HG03520 (cell line): ENCODE results near the gene TMPRSS4.
"Not testable (repeated sequence)": the region's sequence is repeated elsewhere in the genome, so short reads cannot be mapped to it uniquely, and the experiment has no call there.

ENCODE experiments used
- ATAC-seq: cut with Tn5 transposase; IDR thresholded peaks from one replicate; pipeline ENCODE4 v1.9.1; 2021; ENCODE audit warnings: mild to moderate bottlenecking, moderate library complexity; ENCODE audit not compliant: unreplicated experiment

Gene TMPRSS4

DNA sequence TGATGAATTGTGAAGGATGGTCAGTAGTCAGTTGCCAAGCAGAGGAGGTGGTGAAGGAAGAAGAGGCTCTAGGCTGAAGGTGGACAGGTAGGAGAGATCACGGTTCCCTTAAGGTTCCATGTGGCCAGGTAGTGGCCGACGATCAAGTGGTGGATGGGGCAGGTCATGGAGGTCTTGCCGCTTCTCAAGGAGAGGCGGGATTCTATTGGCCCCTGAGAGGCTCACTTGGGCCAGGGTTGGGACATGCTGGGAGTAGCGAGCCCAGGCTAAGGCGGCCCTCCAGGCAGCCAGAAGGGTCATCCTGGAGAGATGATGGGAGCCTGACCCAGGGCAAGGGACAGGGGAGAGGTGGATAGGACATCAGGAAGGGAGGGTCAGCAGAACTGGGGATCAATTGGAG lies 20.9 kb upstream of the TMPRSS4 start:
- no peak for ATAC-seq

DNA sequence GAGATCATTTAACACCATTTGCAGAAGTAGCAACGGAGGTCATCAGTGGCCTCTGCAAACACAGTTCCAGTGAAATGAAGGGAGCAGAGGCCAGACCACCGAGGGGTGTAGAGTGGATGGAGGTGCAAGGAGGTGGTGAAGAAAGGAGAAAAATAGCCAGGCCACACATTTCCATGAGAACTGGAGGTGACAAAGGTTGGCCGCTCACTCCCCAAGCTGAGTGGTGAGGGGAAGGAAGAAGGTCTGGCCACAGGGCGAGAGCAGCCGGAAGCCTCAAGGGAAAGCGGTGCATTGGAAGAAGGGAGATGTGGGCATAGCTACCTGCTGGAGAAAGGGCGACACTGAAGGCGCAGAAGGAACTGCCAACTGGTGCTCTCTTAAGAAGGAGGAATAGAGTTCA lies 20.1 kb upstream of the TMPRSS4 start:
- ATAC-seq: no peak

GRCh38 chr11:118057251-118058145 lies 19.4 kb upstream of the TMPRSS4 start:
- ATAC-seq: no peak

GRCh38 chr11:118058311-118059245 lies 18.3 kb upstream of the TMPRSS4 start:
- ATAC-seq: no peak

- no peak for ATAC-seq
Observed at GRCh38 chr11:118059246-118059940, 17.5 kb upstream of the TMPRSS4 start.

GRCh38 chr11:118060081-118060661 lies 16.7 kb upstream of the TMPRSS4 start:
- ATAC-seq: no peak

DNA sequence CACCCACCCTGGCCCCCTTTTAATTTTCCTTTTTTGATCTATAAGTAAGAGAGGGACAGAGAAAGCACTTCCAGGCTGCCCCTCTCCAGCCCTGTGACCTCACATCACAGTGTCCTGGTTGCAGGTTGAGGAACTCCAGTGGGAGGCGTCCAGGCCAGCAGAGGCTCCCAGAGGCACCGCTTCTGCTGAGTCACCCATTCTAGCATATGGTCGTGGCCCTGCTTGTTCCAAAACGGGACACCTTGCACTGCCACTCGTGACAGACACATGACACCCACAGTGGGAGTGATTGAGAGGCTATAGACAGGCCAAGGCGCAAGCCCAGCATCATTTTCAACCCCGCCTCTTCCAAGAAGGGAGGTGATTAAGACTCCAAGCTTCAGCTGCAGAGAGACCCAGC lies 16.0 kb upstream of the TMPRSS4 start:
- ATAC-seq: no peak

DNA sequence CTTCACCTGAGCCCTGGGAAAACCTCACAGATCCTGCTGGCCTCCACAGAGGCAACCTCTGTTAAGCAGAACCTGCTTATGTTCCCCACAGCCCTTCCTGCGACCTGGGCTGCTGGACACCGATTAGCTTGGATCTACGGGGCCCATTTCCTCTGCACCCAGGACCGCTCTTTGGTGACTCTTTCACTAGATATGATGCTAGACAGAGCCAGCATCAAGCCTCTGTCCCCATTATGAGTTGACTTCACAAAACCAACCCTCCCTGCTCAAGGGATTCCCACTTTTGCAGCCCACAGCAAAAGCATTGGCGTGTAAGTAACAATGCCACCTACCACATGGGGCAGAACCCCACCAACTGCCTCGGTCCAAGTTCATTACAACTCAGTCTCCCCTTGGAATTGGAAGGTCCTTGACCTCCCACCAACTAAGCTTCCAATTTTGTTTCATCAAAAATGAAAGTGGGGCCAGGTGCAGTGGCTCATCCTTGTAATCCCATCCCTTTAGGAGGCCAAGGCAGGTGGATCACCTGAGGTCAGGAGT lies 15.2 kb upstream of the TMPRSS4 start:
- ATAC-seq: no peak

GRCh38 chr11:118062181-118062580 lies 14.7 kb upstream of the TMPRSS4 start:
- not testable (repeated sequence) for ATAC-seq

- ATAC-seq: not testable (repeated sequence)
Observed at GRCh38 chr11:118062631-118063030, 14.2 kb upstream of the TMPRSS4 start.

DNA sequence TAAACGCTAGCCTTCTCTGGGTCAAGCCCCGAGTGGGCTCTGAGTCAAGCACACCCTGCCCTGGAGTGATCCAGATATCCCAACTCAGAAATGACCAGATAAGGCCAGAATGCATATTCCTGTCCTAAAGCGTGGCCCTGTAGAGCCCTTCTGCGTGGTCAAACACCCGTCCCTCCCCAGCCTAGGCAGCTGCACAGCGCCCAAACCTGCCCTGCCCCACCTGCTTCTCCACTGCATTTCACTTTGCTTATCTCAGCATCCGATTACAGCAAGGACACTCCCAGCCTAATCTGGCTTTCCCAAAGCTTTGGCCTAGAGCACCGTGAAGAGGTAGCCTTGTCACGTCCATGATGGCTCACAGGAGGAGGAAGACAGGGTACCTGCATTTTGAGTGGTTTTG lies 11.9 kb upstream of the TMPRSS4 start:
- no peak for ATAC-seq

- ATAC-seq: no peak
Observed at GRCh38 chr11:118065384-118065783, 11.5 kb upstream of the TMPRSS4 start.

DNA sequence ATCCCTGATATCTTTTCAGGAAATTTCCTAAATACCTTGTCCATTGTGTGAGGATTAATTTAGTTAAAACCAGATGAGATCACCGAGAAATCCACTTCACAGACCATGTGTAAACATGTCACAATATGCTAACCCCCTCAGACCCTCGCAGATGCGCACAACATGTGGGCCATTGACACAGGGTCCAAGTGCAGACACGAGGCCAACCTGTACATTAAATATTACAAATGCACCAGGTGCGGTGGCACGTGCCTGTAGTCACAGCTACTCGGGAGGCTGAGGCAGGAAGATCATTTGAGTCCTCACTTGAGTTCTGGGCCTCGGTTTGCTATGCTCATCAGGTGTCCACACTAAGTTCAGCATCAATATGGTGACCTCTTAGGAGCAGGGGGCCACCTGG lies 9.9 kb upstream of the TMPRSS4 start:
- ATAC-seq: no peak

GRCh38 chr11:118068206-118068944 lies 8.5 kb upstream of the TMPRSS4 start:
- ATAC-seq: no peak

DNA sequence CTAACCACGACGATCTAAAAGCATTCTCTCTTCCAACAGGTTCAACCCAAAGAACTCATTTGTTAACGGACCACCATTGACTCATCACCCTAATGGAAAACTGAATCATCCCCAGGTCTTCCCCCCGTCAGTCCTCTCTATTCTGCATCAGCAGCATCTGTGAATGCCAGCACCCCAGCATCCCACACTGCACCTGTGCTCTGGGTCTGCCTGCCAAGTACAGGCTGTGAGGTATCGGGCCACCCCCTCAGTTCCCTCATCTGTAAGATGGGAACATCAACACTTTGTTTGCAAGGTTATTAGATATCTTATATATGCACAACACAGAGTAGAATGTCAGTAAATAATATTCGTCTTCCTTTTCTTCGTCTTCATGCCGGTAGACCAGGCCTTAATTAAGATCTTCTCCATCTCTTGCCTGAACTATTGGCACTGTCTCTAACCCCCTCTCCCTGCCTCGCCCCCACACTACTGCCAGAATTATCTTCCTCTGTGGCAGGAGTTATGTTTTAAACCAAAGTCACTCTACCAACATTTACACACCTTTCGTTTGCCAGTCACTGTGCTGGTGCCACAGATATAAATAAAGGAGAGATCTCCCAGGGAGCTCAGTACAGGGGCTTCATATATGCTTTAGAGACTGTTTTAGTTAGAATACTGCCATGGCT lies 7.8 kb upstream of the TMPRSS4 start:
- ATAC-seq: no peak

GRCh38 chr11:118071416-118072030 lies 5.4 kb upstream of the TMPRSS4 start:
- ATAC-seq: no peak

DNA sequence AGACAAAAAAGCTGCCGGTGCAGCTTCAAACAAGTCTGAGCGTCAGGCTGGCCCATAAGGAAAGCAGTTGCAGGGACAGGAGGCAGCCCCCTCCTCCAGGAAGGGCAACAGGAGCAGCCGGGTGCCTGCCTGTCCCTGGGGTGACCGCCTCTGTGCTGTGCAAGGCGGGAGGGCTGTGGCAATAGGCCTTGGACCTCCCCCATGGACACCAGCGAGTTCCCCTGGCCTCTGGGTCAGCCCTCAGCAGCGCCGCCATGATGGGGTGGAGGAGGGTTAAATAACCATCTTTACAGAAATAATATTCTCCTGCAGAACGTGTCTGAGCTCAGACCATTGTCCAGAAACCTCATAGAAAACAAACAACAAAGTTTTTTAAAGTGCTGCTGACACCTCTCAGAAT lies 3.3 kb upstream of the TMPRSS4 start:
- no peak for ATAC-seq

GRCh38 chr11:118074091-118074685 lies 2.7 kb upstream of the TMPRSS4 start:
- ATAC-seq: no peak
